Endothelial cell of hepatic sinusoid (primary cell): ENCODE data around the gene ADK.
"Not testable (repeated sequence)": the region's sequence is repeated elsewhere in the genome, so short reads cannot be mapped to it uniquely, and the experiment has no call there.

Experiments
- in situ Hi-C: cut with HindIII; loops from 2 replicates; pipeline ENCODE4 v1.10.0; 2017; ENCODE audit warnings: low sequenced_read_pairs

Gene ADK

GRCh38 chr10:74451127-74451829, 300.3 kb downstream of the ADK start:
- in situ Hi-C loops = no loop called here

GRCh38 chr10:74453169-74453568, 302.1 kb downstream of the ADK start:
- in situ Hi-C loops = no loop called here

- in situ Hi-C loops = not testable (repeated sequence)
Observed at GRCh38 chr10:74457478-74457877, 306.5 kb downstream of the ADK start.

- in situ Hi-C loops = loop anchor here (10.0 kb wide), 1 partner anchor 274 kb away; no protein-coding TSS in a partner anchor
Observed at GRCh38 chr10:74460812-74461211, 309.8 kb downstream of the ADK start.

GRCh38 chr10:74474022-74474713, 323.1 kb downstream of the ADK start:
- in situ Hi-C loops = no loop called here

- in situ Hi-C loops = not testable (repeated sequence)
Observed at GRCh38 chr10:74476162-74476706, 325.2 kb downstream of the ADK start.

- in situ Hi-C loops = no loop called here
Observed at GRCh38 chr10:74480778-74481177, 329.8 kb downstream of the ADK start.

- in situ Hi-C loops = no loop called here
Observed at GRCh38 chr10:74483356-74483755, 332.3 kb downstream of the ADK start.

- in situ Hi-C loops = no loop called here
Observed at GRCh38 chr10:74485283-74485682, 334.3 kb downstream of the ADK start.

- in situ Hi-C loops = no loop called here
Observed at GRCh38 chr10:74486659-74487058, 335.6 kb downstream of the ADK start.

- in situ Hi-C loops = no loop called here
Observed at GRCh38 chr10:74488907-74489306, 337.9 kb downstream of the ADK start.

GRCh38 chr10:74490551-74490950, 339.5 kb downstream of the ADK start:
- in situ Hi-C loops = no loop called here

GRCh38 chr10:74491014-74491413, 340.0 kb downstream of the ADK start:
- in situ Hi-C loops = no loop called here

GRCh38 chr10:74496276-74496675, 345.3 kb downstream of the ADK start:
- in situ Hi-C loops = not testable (repeated sequence)

GRCh38 chr10:74498664-74499063, 347.6 kb downstream of the ADK start:
- in situ Hi-C loops = not testable (repeated sequence)

- in situ Hi-C loops = no loop called here
Observed at GRCh38 chr10:74500026-74500704, 349.1 kb downstream of the ADK start.

- in situ Hi-C loops = no loop called here
Observed at GRCh38 chr10:74500816-74501215, 349.8 kb downstream of the ADK start.

GRCh38 chr10:74502963-74503608, 352.1 kb downstream of the ADK start:
- in situ Hi-C loops = no loop called here

- in situ Hi-C loops = no loop called here
Observed at GRCh38 chr10:74507951-74508350, 356.9 kb downstream of the ADK start.

GRCh38 chr10:74510594-74510993, 359.6 kb downstream of the ADK start:
- in situ Hi-C loops = no loop called here

- in situ Hi-C loops = no loop called here
Observed at GRCh38 chr10:74511051-74511450, 360.0 kb downstream of the ADK start.
